Measurements from ENCODE around the gene DLGAP1.

Gene DLGAP1

GRCh38 chr18:4207383-4207985 is 247.6 kb downstream of the DLGAP1 start:
- Histone ChIP-seq H3F3A (ENCODE audit: insufficient read depth, low read length) (no peaks in the 10 kb centered on the region), H3K27me3 (ENCODE audit: insufficient read depth, low read length) (no peaks in the 10 kb centered on the region), H3K4me3 (ENCODE audit: low read depth, low read length, poor library complexity, severe bottlenecking) (no peak overlapping the region), H3K36me3 (ENCODE audit: insufficient read depth, low read length) (no peaks in the 10 kb centered on the region), H3K4me2 (ENCODE audit: low read length) (no peak overlapping the region), H4K20me1 (ENCODE audit: insufficient read depth, low read length) (no peaks in the 10 kb centered on the region), H2AFZ (ENCODE audit: low read length) (no peak overlapping the region), H3K9me2 (ENCODE audit: low read depth, low read length) (no peaks in the 10 kb centered on the region), H3K9ac (ENCODE audit: low read length) (no peak overlapping the region), H3K4me1 (ENCODE audit: insufficient read depth, low read length, severe bottlenecking) (no peaks in the 10 kb centered on the region), H3K9me3 (ENCODE audit: low read length) (no peaks in the 10 kb centered on the region), H3K27ac (ENCODE audit: low read depth, low read length, poor library complexity, severe bottlenecking) (no peak overlapping the region), H3K79me2 (ENCODE audit: insufficient read depth, low read length) (no peaks in the 10 kb centered on the region)
- TF ChIP-seq CTCF (IDR thresholded peaks at IDR 0.05; ENCODE audit: low read length) (no peak), EZH2 (IDR thresholded peaks at IDR 0.05; ENCODE audit: borderline replicate concordance, low read length) (no peak)

GRCh38 chr18:4204438-4204720 is 250.7 kb downstream of the DLGAP1 start:
- TF ChIP-seq CTCF (IDR thresholded peaks at IDR 0.05; ENCODE audit: low read length) (no peak), EZH2 (IDR thresholded peaks at IDR 0.05; ENCODE audit: borderline replicate concordance, low read length) (no peak)
- no peak overlapping the region for H2AFZ ChIP-seq (ENCODE audit: low read length)
- H3K4me3 ChIP-seq (ENCODE audit: low read depth, low read length, poor library complexity, severe bottlenecking) = no peak overlapping the region

GRCh38 chr18:4203568-4204437 is 251.3 kb downstream of the DLGAP1 start:
- TF ChIP-seq CTCF (IDR thresholded peaks at IDR 0.05; ENCODE audit: low read length) = no peak
- no peak for TF ChIP-seq EZH2 (IDR thresholded peaks at IDR 0.05; ENCODE audit: borderline replicate concordance, low read length)
- Histone ChIP-seq H4K20me1 (ENCODE audit: insufficient read depth, low read length) (no peaks in the 10 kb centered on the region), H3K36me3 (ENCODE audit: insufficient read depth, low read length) (no peaks in the 10 kb centered on the region), H3K27ac (ENCODE audit: low read depth, low read length, poor library complexity, severe bottlenecking) (no peak overlapping the region), H3K4me1 (ENCODE audit: insufficient read depth, low read length, severe bottlenecking) (no peaks in the 10 kb centered on the region), H3K9me2 (ENCODE audit: low read depth, low read length) (no peaks in the 10 kb centered on the region), H3K27me3 (ENCODE audit: insufficient read depth, low read length) (no peaks in the 10 kb centered on the region), H3K4me2 (ENCODE audit: low read length) (no peak overlapping the region), H3K4me3 (ENCODE audit: low read depth, low read length, poor library complexity, severe bottlenecking) (no peak overlapping the region), H3F3A (ENCODE audit: insufficient read depth, low read length) (no peaks in the 10 kb centered on the region), H3K9me3 (ENCODE audit: low read length) (no peaks in the 10 kb centered on the region), H2AFZ (ENCODE audit: low read length) (no peak overlapping the region), H3K9ac (ENCODE audit: low read length) (no peak overlapping the region), H3K79me2 (ENCODE audit: insufficient read depth, low read length) (no peaks in the 10 kb centered on the region)

More at GRCh38 chr18:4204438-4204720, 250.7 kb downstream of the DLGAP1 start:
- Histone ChIP-seq H3K9me3 (ENCODE audit: low read length) (no peaks in the 10 kb centered on the region), H3K79me2 (ENCODE audit: insufficient read depth, low read length) (no peaks in the 10 kb centered on the region), H3K27ac (ENCODE audit: low read depth, low read length, poor library complexity, severe bottlenecking) (no peak overlapping the region), H3K9ac (ENCODE audit: low read length) (no peak overlapping the region), H3F3A (ENCODE audit: insufficient read depth, low read length) (no peaks in the 10 kb centered on the region), H4K20me1 (ENCODE audit: insufficient read depth, low read length) (no peaks in the 10 kb centered on the region), H3K4me2 (ENCODE audit: low read length) (no peak overlapping the region), H3K9me2 (ENCODE audit: low read depth, low read length) (no peaks in the 10 kb centered on the region), H3K4me1 (ENCODE audit: insufficient read depth, low read length, severe bottlenecking) (no peaks in the 10 kb centered on the region), H3K36me3 (ENCODE audit: insufficient read depth, low read length) (no peaks in the 10 kb centered on the region), H3K27me3 (ENCODE audit: insufficient read depth, low read length) (no peaks in the 10 kb centered on the region)

All from OCI-LY1 (cell line).